ENCODE results near the gene SCOC. TPM values are rescaled to one million over a fixed set of nuclear protein-coding genes. Genes with fewer than 3 reads are reported as not detected.

The SCOC gene
- total RNA-seq, 1 donor from 2014 or later = 170 TPM

DNA sequence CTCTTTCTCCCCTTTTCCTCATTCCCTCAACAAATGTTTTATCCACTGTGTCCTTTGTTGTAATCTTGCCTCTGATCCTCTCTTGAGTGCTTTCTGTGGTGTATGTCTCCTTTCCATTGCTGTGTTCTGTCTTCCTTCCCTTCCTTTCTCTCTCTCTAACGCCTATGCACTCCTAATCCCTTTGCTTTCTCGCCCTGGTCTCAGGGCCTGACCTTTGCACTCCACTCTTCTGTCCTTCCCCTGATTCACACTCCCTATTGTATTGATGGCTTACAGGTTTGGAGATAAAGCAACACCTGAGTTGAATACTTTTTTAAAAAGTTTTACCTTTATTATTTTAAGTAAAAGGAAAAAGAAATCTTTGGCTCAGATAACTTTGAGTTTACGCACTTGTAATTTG is 15.6 kb upstream of the SCOC start:
- Histone ChIP-seq H3K36me3 (no peaks in the 10 kb centered on the region), H2AFZ (replicated peaks) (no peak overlapping the region), H3K27ac (no peak overlapping the region), H4K20me1 (ENCODE audit: low read depth) (no peaks in the 10 kb centered on the region), H3K27me3 (no peaks in the 10 kb centered on the region), H3K4me1 (peaks cover 32% of the 10 kb centered on the region), H3K79me2 (ENCODE audit: low read depth) (no peaks in the 10 kb centered on the region), H3K9me3 (ENCODE audit: low read depth) (no peaks in the 10 kb centered on the region), H3K9ac (no peak overlapping the region), H3K4me2 (peak overlapping the region; percentile 21), H3F3A (ENCODE audit: low read depth) (peaks cover 33% of the 10 kb centered on the region), H3K4me3 (no peak overlapping the region)
- peaks cover 12% of the 10 kb centered on the region for H3K4me1 Mint-ChIP-seq
- peak; percentile 60 for DNase-seq (ENCODE audit: low spot score)
- no peaks in the 10 kb centered on the region for H3K9me3 Mint-ChIP-seq
- H3K4me3 Mint-ChIP-seq = no peak overlapping the region
- TF ChIP-seq, protein P1, sequence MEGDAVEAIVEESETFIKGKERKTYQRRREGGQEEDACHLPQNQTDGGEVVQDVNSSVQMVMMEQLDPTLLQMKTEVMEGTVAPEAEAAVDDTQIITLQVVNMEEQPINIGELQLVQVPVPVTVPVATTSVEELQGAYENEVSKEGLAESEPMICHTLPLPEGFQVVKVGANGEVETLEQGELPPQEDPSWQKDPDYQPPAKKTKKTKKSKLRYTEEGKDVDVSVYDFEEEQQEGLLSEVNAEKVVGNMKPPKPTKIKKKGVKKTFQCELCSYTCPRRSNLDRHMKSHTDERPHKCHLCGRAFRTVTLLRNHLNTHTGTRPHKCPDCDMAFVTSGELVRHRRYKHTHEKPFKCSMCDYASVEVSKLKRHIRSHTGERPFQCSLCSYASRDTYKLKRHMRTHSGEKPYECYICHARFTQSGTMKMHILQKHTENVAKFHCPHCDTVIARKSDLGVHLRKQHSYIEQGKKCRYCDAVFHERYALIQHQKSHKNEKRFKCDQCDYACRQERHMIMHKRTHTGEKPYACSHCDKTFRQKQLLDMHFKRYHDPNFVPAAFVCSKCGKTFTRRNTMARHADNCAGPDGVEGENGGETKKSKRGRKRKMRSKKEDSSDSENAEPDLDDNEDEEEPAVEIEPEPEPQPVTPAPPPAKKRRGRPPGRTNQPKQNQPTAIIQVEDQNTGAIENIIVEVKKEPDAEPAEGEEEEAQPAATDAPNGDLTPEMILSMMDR (IDR thresholded peaks at IDR 0.05) = no peak
- TF ChIP-seq EZH2 (IDR thresholded peaks at IDR 0.05) (no peak), EZH2phosphoT487 (IDR thresholded peaks at IDR 0.05) (no peak)
- peak overlapping the region; percentile 5 for H3K27ac Mint-ChIP-seq
- no peaks in the 10 kb centered on the region for H3K36me3 Mint-ChIP-seq
- peaks cover 4% of the 10 kb centered on the region for H3K27me3 Mint-ChIP-seq (ENCODE audit: insufficient read depth, low read depth)

DNA sequence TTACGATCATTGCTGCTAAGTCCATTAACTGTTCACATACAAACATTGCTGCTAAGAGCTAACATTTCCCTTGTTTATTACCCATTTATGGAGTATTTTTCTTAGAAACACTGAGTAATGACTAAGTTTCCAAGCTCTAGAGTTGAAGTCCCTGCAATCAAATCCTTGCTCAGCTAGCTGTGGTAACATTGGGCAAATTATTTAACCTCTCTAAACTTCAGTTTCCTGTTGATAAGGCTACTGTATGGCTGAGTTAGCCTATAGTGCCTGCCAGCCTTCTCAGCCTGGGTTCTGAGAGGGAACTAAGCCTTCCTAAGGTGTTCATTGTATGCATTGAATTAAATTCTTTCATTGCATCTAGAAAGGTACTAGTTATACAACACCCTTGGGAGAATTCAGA is 15.2 kb upstream of the SCOC start:
- no peaks in the 10 kb centered on the region for H3K36me3 ChIP-seq
- Mint-ChIP-seq H3K4me3 (no peak overlapping the region), H3K36me3 (no peaks in the 10 kb centered on the region), H3K9me3 (no peaks in the 10 kb centered on the region), H3K27me3 (ENCODE audit: insufficient read depth, low read depth) (peaks cover 4% of the 10 kb centered on the region), H3K4me1 (peaks cover 9% of the 10 kb centered on the region), H3K27ac (no peak overlapping the region)
- no peak overlapping the region for H2AFZ ChIP-seq (replicated peaks)
- DNase-seq (ENCODE audit: low spot score) = no peak
- no peaks in the 10 kb centered on the region for H3K9me3 ChIP-seq (ENCODE audit: low read depth)
- H3K4me1 ChIP-seq = peaks cover 30% of the 10 kb centered on the region
- no peaks in the 10 kb centered on the region for H3K79me2 ChIP-seq (ENCODE audit: low read depth)
- H4K20me1 ChIP-seq (ENCODE audit: low read depth) = no peaks in the 10 kb centered on the region
- peaks cover 1% of the 10 kb centered on the region for H3K27me3 ChIP-seq
- peaks cover 29% of the 10 kb centered on the region for H3F3A ChIP-seq (ENCODE audit: low read depth)
- H3K27ac ChIP-seq = peak overlapping the region; percentile 47
- peak overlapping the region; percentile 21 for H3K4me2 ChIP-seq
- H3K4me3 ChIP-seq = no peak overlapping the region
- TF ChIP-seq EZH2phosphoT487 (IDR thresholded peaks at IDR 0.05) (no peak), EZH2 (IDR thresholded peaks at IDR 0.05) (no peak)
- TF ChIP-seq, protein P1 (IDR thresholded peaks at IDR 0.05) = no peak
- no peak overlapping the region for H3K9ac ChIP-seq

DNA sequence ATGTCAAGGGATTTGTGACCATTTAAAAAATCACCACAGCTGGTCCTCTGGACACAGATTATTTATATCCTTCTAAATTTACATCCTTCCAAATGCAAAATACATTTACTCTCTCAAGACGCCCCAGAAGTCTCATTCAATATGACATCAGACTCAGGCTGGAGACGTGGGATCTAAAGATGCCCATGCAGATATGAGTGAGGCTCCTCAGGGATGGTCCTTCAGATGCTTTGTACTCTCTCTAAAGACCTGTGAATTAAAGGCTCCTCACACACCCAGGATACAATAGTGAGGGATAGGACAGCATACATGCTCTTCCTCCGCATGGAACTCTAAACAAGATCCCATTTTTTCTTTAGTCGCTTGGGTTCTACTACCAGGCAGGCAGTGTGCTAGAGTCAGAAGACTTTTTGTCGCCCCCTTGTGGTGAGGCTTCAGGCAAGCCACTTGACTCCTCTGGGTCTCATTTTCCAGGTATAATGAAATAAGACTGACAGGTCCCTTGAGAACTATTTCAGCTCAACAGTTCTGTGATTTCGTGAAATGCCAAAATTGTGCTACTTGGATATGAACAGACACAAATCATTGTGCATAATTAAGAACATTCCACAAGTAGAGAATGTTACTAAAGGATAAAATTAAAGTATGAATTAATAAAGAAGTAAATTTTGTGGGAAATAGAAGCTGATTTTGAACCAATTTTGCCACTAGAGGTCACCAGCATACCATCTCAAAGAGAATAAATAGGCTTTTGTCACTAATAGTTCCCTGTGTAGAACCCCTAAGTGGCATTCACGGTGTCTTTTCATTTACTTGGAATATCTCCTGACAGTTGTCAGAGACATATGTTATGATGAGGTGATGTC is 13.7 kb upstream of the SCOC start:
- peaks cover 18% of the 10 kb centered on the region for H3F3A ChIP-seq (ENCODE audit: low read depth)
- H3K36me3 ChIP-seq = no peaks in the 10 kb centered on the region
- H3K4me1 ChIP-seq = peaks cover 19% of the 10 kb centered on the region
- H3K27me3 Mint-ChIP-seq (ENCODE audit: insufficient read depth, low read depth) = peaks cover 3% of the 10 kb centered on the region
- peaks cover 15% of the 10 kb centered on the region for H3K27me3 ChIP-seq
- H3K36me3 Mint-ChIP-seq = no peaks in the 10 kb centered on the region
- no peaks in the 10 kb centered on the region for H4K20me1 ChIP-seq (ENCODE audit: low read depth)
- no peak overlapping the region for H3K27ac ChIP-seq
- H3K9ac ChIP-seq = no peak overlapping the region
- no peak overlapping the region for H2AFZ ChIP-seq (replicated peaks)
- H3K4me1 Mint-ChIP-seq = peaks cover 3% of the 10 kb centered on the region
- H3K79me2 ChIP-seq (ENCODE audit: low read depth) = no peaks in the 10 kb centered on the region
- H3K4me2 ChIP-seq = no peak overlapping the region
- DNase-seq (ENCODE audit: low spot score) = peak; percentile 90
- H3K4me3 ChIP-seq = no peak overlapping the region
- TF ChIP-seq, protein P1 (IDR thresholded peaks at IDR 0.05) = peak; percentile 79
- TF ChIP-seq EZH2 (IDR thresholded peaks at IDR 0.05) (no peak), EZH2phosphoT487 (IDR thresholded peaks at IDR 0.05) (no peak)
- H3K9me3 ChIP-seq (ENCODE audit: low read depth) = no peaks in the 10 kb centered on the region
- no peak overlapping the region for H3K27ac Mint-ChIP-seq
- H3K4me3 Mint-ChIP-seq = no peak overlapping the region
- H3K9me3 Mint-ChIP-seq = no peaks in the 10 kb centered on the region

Measured in neural progenitor cell (in vitro differentiated cells).